Measurements from ENCODE around the gene UNKL. TPM values are rescaled to one million over a fixed set of nuclear protein-coding genes. Genes with fewer than 3 reads are reported as not detected.

The UNKL gene
- total RNA-seq, 1 experiment from 2014 or later = 10.5 TPM

- peaks cover 60% of the 10 kb centered on the region for H3K36me3 ChIP-seq
- DNase-seq = no peak
- no peak overlapping the region for H3K4me3 ChIP-seq
- no peaks in the 10 kb centered on the region for H3K9me3 ChIP-seq
- H3K27me3 ChIP-seq = no peaks in the 10 kb centered on the region
Observed at GRCh38 chr16:1322407-1322806, 92.1 kb downstream of the UNKL start.

- no peak for DNase-seq
- Histone ChIP-seq H3K36me3 (peaks cover 77% of the 10 kb centered on the region), H3K9me3 (no peaks in the 10 kb centered on the region), H3K4me3 (no peak overlapping the region), H3K27me3 (no peaks in the 10 kb centered on the region)
Observed at GRCh38 chr16:1320658-1321240, 93.8 kb downstream of the UNKL start.

- Histone ChIP-seq H3K9me3 (no peaks in the 10 kb centered on the region), H3K27me3 (no peaks in the 10 kb centered on the region), H3K4me3 (no peak overlapping the region), H3K36me3 (peaks cover 84% of the 10 kb centered on the region)
- DNase-seq = no peak
Observed at GRCh38 chr16:1320097-1320496, 94.4 kb downstream of the UNKL start.

- H3K27me3 ChIP-seq = no peaks in the 10 kb centered on the region
- no peak for DNase-seq
Observed at GRCh38 chr16:1319041-1319440, 95.5 kb downstream of the UNKL start.

GRCh38 chr16:1318268-1318545, 96.3 kb downstream of the UNKL start:
- Histone ChIP-seq H3K4me3 (no peak overlapping the region), H3K27me3 (no peaks in the 10 kb centered on the region), H3K36me3 (peaks cover 89% of the 10 kb centered on the region), H3K9me3 (no peaks in the 10 kb centered on the region)
- DNase-seq = no peak

More at GRCh38 chr16:1319041-1319440, 95.5 kb downstream of the UNKL start:
- H3K4me3 ChIP-seq = no peak overlapping the region
- peaks cover 84% of the 10 kb centered on the region for H3K36me3 ChIP-seq
- no peaks in the 10 kb centered on the region for H3K9me3 ChIP-seq

GRCh38 chr16:1317479-1318267, 96.8 kb downstream of the UNKL start:
- DNase-seq = no peak

GRCh38 chr16:1316033-1316405, 98.5 kb downstream of the UNKL start:
- H3K4me3 ChIP-seq = no peak overlapping the region
- H3K36me3 ChIP-seq = peaks cover 98% of the 10 kb centered on the region
- DNase-seq = no peak
- no peaks in the 10 kb centered on the region for H3K9me3 ChIP-seq
- no peaks in the 10 kb centered on the region for H3K27me3 ChIP-seq

More at GRCh38 chr16:1317479-1318267, 96.8 kb downstream of the UNKL start:
- Histone ChIP-seq H3K27me3 (no peaks in the 10 kb centered on the region), H3K36me3 (peaks cover 91% of the 10 kb centered on the region), H3K4me3 (no peak overlapping the region), H3K9me3 (no peaks in the 10 kb centered on the region)

- peaks cover 96% of the 10 kb centered on the region for H3K36me3 ChIP-seq
- DNase-seq = no peak
Observed at GRCh38 chr16:1315081-1316032, 99.1 kb downstream of the UNKL start.

GRCh38 chr16:1314399-1315068, 100.0 kb downstream of the UNKL start:
- H3K36me3 ChIP-seq = peaks cover 88% of the 10 kb centered on the region
- H3K27me3 ChIP-seq = no peaks in the 10 kb centered on the region
- no peaks in the 10 kb centered on the region for H3K9me3 ChIP-seq
- no peak overlapping the region for H3K4me3 ChIP-seq
- no peak for DNase-seq

More at GRCh38 chr16:1315081-1316032, 99.1 kb downstream of the UNKL start:
- H3K9me3 ChIP-seq = no peaks in the 10 kb centered on the region
- no peak overlapping the region for H3K4me3 ChIP-seq
- H3K27me3 ChIP-seq = no peaks in the 10 kb centered on the region

- Histone ChIP-seq H3K4me3 (no peak overlapping the region), H3K27me3 (no peaks in the 10 kb centered on the region), H3K36me3 (peaks cover 81% of the 10 kb centered on the region), H3K9me3 (no peaks in the 10 kb centered on the region)
- no peak for DNase-seq
Observed at GRCh38 chr16:1313721-1314369, 100.7 kb downstream of the UNKL start.

Other genes with a start within 250 kb of the UNKL start
- 1.7 and 1.9 TPM in 2 replicates for gene TPSG1, start 189.4 kb downstream of the UNKL start, total RNA-seq (2014; rRNA removed; shearing (Covaris generic); ENCODE audit: low replicate concordance)
- not detected in 2 replicates for gene TPSB2, start 184.5 kb downstream of the UNKL start, total RNA-seq (2014; rRNA removed; shearing (Covaris generic); ENCODE audit: low replicate concordance)
- not detected in 2 replicates for gene TPSAB1, start 174.0 kb downstream of the UNKL start, total RNA-seq (2014; rRNA removed; shearing (Covaris generic); ENCODE audit: low replicate concordance)
- gene TPSD1, start 158.6 kb downstream of the UNKL start, total RNA-seq (2014; rRNA removed; shearing (Covaris generic); ENCODE audit: low replicate concordance) = not detected in 2 replicates
- gene UBE2I, start 105.1 kb downstream of the UNKL start, total RNA-seq (2014; rRNA removed; shearing (Covaris generic); ENCODE audit: low replicate concordance) = 154 and 228 TPM in 2 replicates
- gene BAIAP3, start 81.1 kb downstream of the UNKL start, total RNA-seq (2014; rRNA removed; shearing (Covaris generic); ENCODE audit: low replicate concordance) = 1.1 TPM in 1 of 2 replicates, not detected in the other
- gene TSR3, start 62.8 kb downstream of the UNKL start, total RNA-seq (2014; rRNA removed; shearing (Covaris generic); ENCODE audit: low replicate concordance) = 138 and 174 TPM in 2 replicates
- gene GNPTG, start 62.8 kb downstream of the UNKL start, total RNA-seq (2014; rRNA removed; shearing (Covaris generic); ENCODE audit: low replicate concordance) = 40.9 and 52.2 TPM in 2 replicates
- gene UQCC4, start 6.0 kb upstream of the UNKL start, total RNA-seq (2014; rRNA removed; shearing (Covaris generic); ENCODE audit: low replicate concordance) = 28.1 and 52.9 TPM in 2 replicates
- not detected in 2 replicates for gene PERCC1, start 16.4 kb upstream of the UNKL start, total RNA-seq (2014; rRNA removed; shearing (Covaris generic); ENCODE audit: low replicate concordance)
- gene CCDC154, start 29.9 kb upstream of the UNKL start, total RNA-seq (2014; rRNA removed; shearing (Covaris generic); ENCODE audit: low replicate concordance) = 2.9 and 5.6 TPM in 2 replicates
- 32.7 and 115 TPM in 2 replicates for gene CLCN7, start 60.3 kb upstream of the UNKL start, total RNA-seq (2014; rRNA removed; shearing (Covaris generic); ENCODE audit: low replicate concordance)
- gene PTX4, start 74.2 kb upstream of the UNKL start, total RNA-seq (2014; rRNA removed; shearing (Covaris generic); ENCODE audit: low replicate concordance) = not detected in 2 replicates
- 21.2 and 48.7 TPM in 2 replicates for gene TELO2, start 78.7 kb upstream of the UNKL start, total RNA-seq (2014; rRNA removed; shearing (Covaris generic); ENCODE audit: low replicate concordance)
- 1.7 TPM in 1 of 2 replicates, not detected in the other for gene TMEM204, start 119.0 kb upstream of the UNKL start, total RNA-seq (2014; rRNA removed; shearing (Covaris generic); ENCODE audit: low replicate concordance)
- 25.7 and 27.8 TPM in 2 replicates for gene IFT140, start 197.4 kb upstream of the UNKL start, total RNA-seq (2014; rRNA removed; shearing (Covaris generic); ENCODE audit: low replicate concordance)
- gene CRAMP1, start 197.7 kb upstream of the UNKL start, total RNA-seq (2014; rRNA removed; shearing (Covaris generic); ENCODE audit: low replicate concordance) = 3.7 and 3.8 TPM in 2 replicates

All from MG63 (cell line).